D721Med (cell line): ENCODE results near the gene ASMT.
A peak's percentile ranks its signal among the peaks of the same experiment; 100 is the strongest.
"Not testable (repeated sequence)": the region's sequence is repeated elsewhere in the genome, so short reads cannot be mapped to it uniquely, and the experiment has no call there.

Experiments
- DNase-seq: peaks from one replicate; pipeline ENCODE4 v3.0.0; 2011; ENCODE audit warnings: low spot score; ENCODE audit not compliant: insufficient read length
- FAIRE-seq: peaks from 2 replicates; lab custom pipeline; 2011; peaks lifted over from hg19 to GRCh38; lab: Jason Lieb, UNC
- TF ChIP-seq, protein P1 (sequence below): IDR thresholded peaks from 2 replicates; pipeline ENCODE4 v1.5.1; 2012; ENCODE audit warnings: mild to moderate bottlenecking, control low read depth; ENCODE audit not compliant: insufficient read depth; ENCODE audit errors: missing control alignments

ASMT gene

DNA sequence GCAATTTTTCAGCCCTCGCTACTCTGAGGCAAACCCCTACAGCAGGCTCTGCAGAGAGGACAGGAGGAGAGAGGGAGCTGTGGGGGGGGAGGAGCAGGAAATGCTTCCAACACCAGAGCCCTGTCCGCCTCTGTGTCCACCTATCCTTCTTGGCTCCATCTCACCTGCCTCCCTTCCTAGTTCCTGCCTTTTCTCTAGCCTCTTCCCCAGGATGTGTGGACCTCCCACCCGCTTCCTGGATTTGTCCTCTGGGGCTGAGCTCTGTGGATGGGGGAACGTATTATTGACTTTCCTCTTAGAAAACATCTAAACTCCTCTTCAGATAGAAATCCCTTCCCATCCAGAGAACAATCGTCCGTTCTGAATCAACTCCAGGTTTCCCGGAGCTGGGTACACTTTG lies 14.4 kb downstream of the ASMT start:
- TF ChIP-seq, protein P1, sequence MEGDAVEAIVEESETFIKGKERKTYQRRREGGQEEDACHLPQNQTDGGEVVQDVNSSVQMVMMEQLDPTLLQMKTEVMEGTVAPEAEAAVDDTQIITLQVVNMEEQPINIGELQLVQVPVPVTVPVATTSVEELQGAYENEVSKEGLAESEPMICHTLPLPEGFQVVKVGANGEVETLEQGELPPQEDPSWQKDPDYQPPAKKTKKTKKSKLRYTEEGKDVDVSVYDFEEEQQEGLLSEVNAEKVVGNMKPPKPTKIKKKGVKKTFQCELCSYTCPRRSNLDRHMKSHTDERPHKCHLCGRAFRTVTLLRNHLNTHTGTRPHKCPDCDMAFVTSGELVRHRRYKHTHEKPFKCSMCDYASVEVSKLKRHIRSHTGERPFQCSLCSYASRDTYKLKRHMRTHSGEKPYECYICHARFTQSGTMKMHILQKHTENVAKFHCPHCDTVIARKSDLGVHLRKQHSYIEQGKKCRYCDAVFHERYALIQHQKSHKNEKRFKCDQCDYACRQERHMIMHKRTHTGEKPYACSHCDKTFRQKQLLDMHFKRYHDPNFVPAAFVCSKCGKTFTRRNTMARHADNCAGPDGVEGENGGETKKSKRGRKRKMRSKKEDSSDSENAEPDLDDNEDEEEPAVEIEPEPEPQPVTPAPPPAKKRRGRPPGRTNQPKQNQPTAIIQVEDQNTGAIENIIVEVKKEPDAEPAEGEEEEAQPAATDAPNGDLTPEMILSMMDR = no peak
- FAIRE-seq (no peak), DNase-seq (no peak)

GRCh38 chrX:1646009-1646408 lies 31.1 kb downstream of the ASMT start:
- no peak for DNase-seq
- no peak for FAIRE-seq
- TF ChIP-seq, protein P1 = no peak

DNA sequence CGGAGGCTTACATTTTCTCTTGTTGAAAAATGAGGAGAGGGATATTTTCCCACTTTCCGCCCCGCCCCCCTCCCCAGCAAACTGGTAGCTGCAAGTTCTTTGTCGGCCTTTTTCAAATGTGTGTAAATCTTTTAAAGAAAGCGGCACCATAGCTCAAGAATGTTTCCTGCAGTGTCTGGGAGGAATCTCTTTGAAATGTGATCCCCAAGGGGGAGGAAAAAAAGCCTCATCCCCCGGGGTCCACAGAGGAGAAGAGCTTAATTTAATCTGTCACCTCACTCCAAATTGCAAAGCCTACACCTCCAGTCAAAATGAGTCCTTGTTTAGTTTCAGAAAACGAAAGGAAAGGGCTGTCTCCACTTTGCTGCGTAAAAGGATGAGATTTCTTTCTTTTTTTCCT lies 34.8 kb downstream of the ASMT start:
- DNase-seq = no peak
- no peak for FAIRE-seq
- TF ChIP-seq, protein P1 = no peak

DNA sequence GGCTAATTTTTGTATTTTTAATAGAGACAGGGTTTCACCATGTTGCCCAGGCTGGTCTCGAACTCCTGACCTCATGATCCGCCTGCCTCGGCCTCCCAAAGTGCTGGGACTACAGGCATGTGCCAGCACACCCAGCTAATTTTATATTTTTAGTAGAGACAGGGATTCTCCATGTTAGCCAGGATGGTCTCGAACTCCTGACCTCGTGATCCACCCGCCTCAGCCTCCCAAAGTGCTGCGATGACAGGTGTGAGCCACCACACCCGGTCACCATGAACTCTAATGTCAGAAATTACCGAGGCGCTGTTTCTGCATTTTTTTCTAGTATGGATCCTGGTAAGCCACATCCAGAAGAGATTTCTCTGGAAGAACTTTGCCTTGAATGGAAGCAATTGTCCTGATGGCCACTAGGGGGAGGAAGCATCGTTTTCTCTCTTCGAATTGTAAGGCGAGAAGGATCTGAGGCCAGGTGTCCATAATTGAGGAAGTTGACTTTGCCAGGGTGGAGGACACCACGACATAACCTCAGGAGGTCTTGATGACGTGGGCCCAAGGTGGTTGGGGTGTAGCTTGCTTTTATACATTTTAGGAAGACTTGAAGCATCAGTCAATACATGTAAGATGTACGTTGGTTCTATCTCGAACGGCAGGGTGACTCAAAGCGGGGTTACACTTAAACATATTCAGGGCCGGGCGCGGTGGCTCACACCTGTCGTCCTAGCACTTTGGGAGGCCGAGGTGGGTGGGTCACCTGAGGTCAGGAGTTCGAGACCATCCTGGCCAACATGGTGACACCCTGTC lies 37.4 kb downstream of the ASMT start:
- not testable (repeated sequence) for DNase-seq, FAIRE-seq
- TF ChIP-seq, protein P1 = peak; percentile 74

DNA sequence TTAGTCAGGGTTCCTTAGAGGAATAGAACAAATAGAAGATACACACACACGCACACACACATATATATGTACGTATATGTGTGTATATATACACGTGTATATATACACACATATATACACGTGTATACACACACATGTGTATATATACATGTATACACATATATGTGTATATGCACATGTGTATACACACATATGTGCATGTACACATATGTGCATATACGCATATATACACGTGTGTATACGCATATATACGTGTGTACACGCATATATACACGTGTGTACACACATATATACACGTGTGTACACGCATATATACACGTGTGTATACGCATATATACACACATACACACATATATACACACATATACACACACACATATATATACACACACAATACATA lies 41.5 kb downstream of the ASMT start:
- no peak for DNase-seq
- no peak for FAIRE-seq
- TF ChIP-seq, protein P1 = no peak

DNA sequence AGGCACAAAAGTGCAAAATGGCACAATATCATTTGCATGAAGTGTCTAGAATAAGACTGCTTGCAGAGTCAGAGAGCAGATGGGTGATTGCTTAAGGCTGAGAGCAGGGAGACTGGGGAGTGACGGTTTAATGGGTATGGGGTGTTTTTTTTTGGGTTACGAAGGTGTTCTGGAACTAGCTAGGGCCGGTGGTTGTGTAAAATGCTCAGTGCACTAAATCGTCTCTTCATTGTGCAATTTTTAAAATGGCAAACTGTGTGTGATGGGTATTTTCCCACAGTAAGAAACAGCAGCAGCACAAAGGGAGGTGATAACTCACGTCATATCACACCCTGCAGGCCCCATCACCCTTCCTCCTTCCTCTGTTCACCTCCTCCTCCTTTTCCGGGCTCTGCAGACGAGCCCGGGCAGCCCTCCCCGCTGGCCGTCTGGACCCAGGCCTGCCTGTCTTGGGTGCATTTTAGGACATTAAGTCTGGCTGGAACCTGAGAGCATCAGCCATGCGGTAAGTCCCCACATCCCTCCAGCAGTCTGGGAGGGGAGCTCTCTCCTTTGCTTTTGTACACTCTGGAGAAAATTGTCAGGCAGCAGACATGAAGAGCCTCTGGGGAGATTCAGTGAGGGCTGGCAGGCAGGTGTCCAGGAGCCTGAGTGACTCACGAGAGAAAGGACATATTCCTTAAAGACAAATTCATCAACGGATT lies 42.7 kb downstream of the ASMT start:
- DNase-seq (no peak), FAIRE-seq (no peak)
- TF ChIP-seq, protein P1 = peak; percentile 33
